GM12878 (cell line): Measurements from ENCODE around the gene FTO. TPM values are rescaled to one million over a fixed set of nuclear protein-coding genes. Genes with fewer than 3 reads are reported as not detected.

Experiments
- ATAC-seq: fragments of 200-7000 bp; cut with Tn5 transposase; 3 replicates; pipeline ENCODE4 v1.9.1; 2020; ENCODE audit warnings: mild to moderate bottlenecking, moderate library complexity
- BruUV-seq: library from RNA; stranded (reverse); fragments of 400-500 nt; replicated peaks from 2 replicates; lab custom pipeline; 2021; lab: Mats Ljungman, UMichigan
- CTCF ChIA-PET: fragments of 300-600 bp; sonication (Branson Sonifier 250); formaldehyde crosslinking; extraction: SDS; loops from one replicate; lab custom pipeline; 2021; ENCODE audit warnings: inconsistent platforms; lab: Yijun Ruan, JAX
- POLR2A ChIA-PET: fragments of 350-600 bp; formaldehyde crosslinking; extraction: SDS; loops from one replicate; lab custom pipeline; 2021; ENCODE audit warnings: inconsistent platforms; lab: Charles Lee
- RAD21 ChIA-PET: fragments of 300-600 bp; sonication (Branson Sonifier 250); formaldehyde crosslinking; loops from one replicate; lab custom pipeline; 2023; ENCODE audit warnings: antibody characterized with exemption; ENCODE audit not compliant: unreplicated experiment; lab: Charles Lee
- SMC1A ChIA-PET: fragments of 300-600 bp; sonication (Branson Sonifier 250); formaldehyde crosslinking; loops from one replicate; lab custom pipeline; 2023; ENCODE audit not compliant: unreplicated experiment, uncharacterized antibody; lab: Charles Lee
- DNase-seq: peaks from one replicate; pipeline ENCODE4 v3.0.0-alpha.2; 2011; ENCODE audit warnings: low read depth, low spot score
- FAIRE-seq: peaks from 3 replicates; lab custom pipeline; 2011; peaks lifted over from hg19 to GRCh38; lab: Jason Lieb, UNC
- H2AFZ ChIP-seq: 2 replicates; pipeline ENCODE4 v1.6.0; 2011; ENCODE audit warnings: low read depth, low read length, control low read depth; ENCODE audit not compliant: control insufficient read depth
- H3K27ac ChIP-seq: 2 replicates; pipeline ENCODE4 v1.5.1; 2011; ENCODE audit warnings: control low read depth; ENCODE audit not compliant: control insufficient read depth, insufficient read depth
- H3K27me3 ChIP-seq, 2 experiments: replicated peaks in 1 of 2; 2 replicates each; pipeline versions ENCODE4 v1.6.0 to v1.6.1; 2011; ENCODE audit warnings: low read length in 1 of 2; ENCODE audit not compliant: control insufficient read depth in 2 of 2, insufficient read depth in 2 of 2
- H3K36me3 ChIP-seq, 2 experiments: 2 replicates each; pipeline ENCODE4 v1.5.1; 2011; ENCODE audit warnings: low read length in 1 of 2; ENCODE audit not compliant: control insufficient read depth in 2 of 2, insufficient read depth in 2 of 2
- H3K4me1 ChIP-seq: 2 replicates; pipeline ENCODE4 v1.6.1; 2011; ENCODE audit warnings: mild to moderate bottlenecking, low read length, moderate library complexity, mixed read lengths; ENCODE audit not compliant: control insufficient read depth, insufficient read depth
- H3K4me2 ChIP-seq: 2 replicates; pipeline ENCODE4 v1.6.0; 2011; ENCODE audit warnings: control low read depth; ENCODE audit not compliant: control insufficient read depth, insufficient read depth
- H3K4me3 ChIP-seq: fragments of 200-600 bp; sonication (generic); 2 replicates; pipeline ENCODE4 v1.5.1; 2016
- H3K79me2 ChIP-seq: 2 replicates; pipeline ENCODE4 v1.6.0; 2011; ENCODE audit warnings: low read length; ENCODE audit not compliant: control insufficient read depth, insufficient read depth
- H3K9ac ChIP-seq: 2 replicates; pipeline ENCODE4 v1.8.0; 2011; ENCODE audit warnings: low read length, control low read depth, mixed read lengths; ENCODE audit not compliant: control insufficient read depth, insufficient read depth
- H3K9me3 ChIP-seq: replicated peaks from 3 replicates; pipeline ENCODE4 v1.5.1; 2011; ENCODE audit warnings: mild to moderate bottlenecking, low read length; ENCODE audit not compliant: control insufficient read depth, insufficient read depth
- H4K20me1 ChIP-seq: 2 replicates; pipeline ENCODE4 v1.6.0; 2011; ENCODE audit not compliant: control insufficient read depth, insufficient read depth
- DPF2 ChIP-seq: fragments of 450-650 bp; IDR thresholded peaks from 2 replicates; pipeline ENCODE4 v1.6.1; 2017; ENCODE audit warnings: mild to moderate bottlenecking
- KAT2A ChIP-seq: conservative IDR thresholded peaks from 2 replicates; pipeline ENCODE4 v1.6.1; 2011; ENCODE audit warnings: low read depth, low read length; ENCODE audit not compliant: control insufficient read depth
- KLF5 ChIP-seq: fragments of 450-650 bp; IDR thresholded peaks from 2 replicates; pipeline ENCODE4 v1.6.1; 2014; ENCODE audit warnings: mild to moderate bottlenecking; ENCODE audit not compliant: partially characterized antibody
- LARP7 ChIP-seq: fragments of 450-650 bp; IDR thresholded peaks from 2 replicates; pipeline ENCODE4 v1.6.1; 2017; ENCODE audit warnings: mild to moderate bottlenecking
- NR2F1 ChIP-seq: fragments of 450-650 bp; conservative IDR thresholded peaks from 2 replicates; pipeline ENCODE4 v1.6.1; 2017; ENCODE audit warnings: mild to moderate bottlenecking
- NRF1 ChIP-seq: conservative IDR thresholded peaks from 2 replicates; pipeline ENCODE4 v1.6.1; 2011; ENCODE audit warnings: mild to moderate bottlenecking, low read depth, low read length, improper control_type of control experiment
- POLR2A ChIP-seq: IDR thresholded peaks from 2 replicates; pipeline ENCODE4 v1.6.1; 2011; ENCODE audit warnings: low read depth, mild to moderate bottlenecking, low read length
- REST ChIP-seq: IDR thresholded peaks from 2 replicates; pipeline ENCODE4 v1.6.1; 2012; ENCODE audit warnings: mild to moderate bottlenecking, low read depth, low read length
- SMC3 ChIP-seq: IDR thresholded peaks from 2 replicates; pipeline ENCODE4 v1.6.1; 2011; ENCODE audit warnings: low read length, improper control_type of control experiment, borderline replicate concordance
- STAT3 ChIP-seq: IDR thresholded peaks from 2 replicates; pipeline ENCODE4 v1.6.1; 2011; ENCODE audit warnings: low read depth, low read length, improper control_type of control experiment
- ZBTB33 ChIP-seq: fragments of 450-650 bp; IDR thresholded peaks from 2 replicates; pipeline ENCODE4 v1.6.1; 2017; ENCODE audit warnings: mild to moderate bottlenecking
- ZNF24 ChIP-seq: fragments of 450-650 bp; IDR thresholded peaks from 2 replicates; pipeline ENCODE4 v1.6.1; 2017; ENCODE audit warnings: antibody characterized with exemption, mild to moderate bottlenecking
- ZNF384 ChIP-seq: IDR thresholded peaks from 2 replicates; pipeline ENCODE4 v1.6.1; 2012; ENCODE audit warnings: low read depth, mild to moderate bottlenecking, low read length, improper control_type of control experiment, borderline replicate concordance
- WGBS: methylation state at CpG from one replicate; pipeline ENCODE4 v1.1.6; 2016; ENCODE audit warnings: low lambda C conversion rate; ENCODE audit not compliant: insufficient replicate concordance, insufficient coverage; ENCODE audit errors: missing lambda C conversion rate; 5-methylcytosine and 5-hydroxymethylcytosine counted together
- in situ Hi-C: fragments of 300-500 bp; cut with MboI; formaldehyde crosslinking; loops from 9 replicates; pipeline ENCODE4 v1.14.3; 2018; ENCODE audit warnings: mixed read lengths
- intact Hi-C: fragments of 100-400 bp; cut with micrococcal nuclease; formaldehyde crosslinking; loops from one replicate; pipeline ENCODE4 v1.14.2; 2022; ENCODE audit not compliant: unreplicated experiment
- polyA plus RNA-seq, 11 experiments: library from polyadenylated mRNA; depleted of rRNA in 4 of 11; unstranded in 6 of 11; stranded (reverse) in 5 of 11; fragments of >200 nt; fragmentation: Nextera tagmentation in 4 of 11; fragmentation: Illumina TruSeq in 1 of 11; extraction: Ambion mirVana in 4 of 11; extraction: Trizol in 1 of 11; gene quantifications; 1 replicate in 1 of 11; 2 replicates in 10 of 11; pipeline versions ENCODE4 v1.2.1 to v1.2.3, GENCODE V29; 2011 to 2016; ENCODE audit warnings: inconsistent platforms in 2 of 11, missing spikeins in 2 of 11, low read depth in 1 of 11
- total RNA-seq, 4 experiments: library from RNA; depleted of rRNA in 3 of 4; stranded (reverse); fragments of >200 nt in 3 of 4; fragmentation: Illumina TruSeq in 1 of 4; extraction: Trizol in 1 of 4; gene quantifications; 2 replicates each; pipeline versions ENCODE4 v1.2.1 to v1.2.3, GENCODE V29; 2013 to 2021
- TF ChIP-seq, protein P1 (sequence below): fragments of 450-650 bp; IDR thresholded peaks from 2 replicates; pipeline ENCODE4 v1.6.1; 2017; ENCODE audit warnings: borderline replicate concordance
- TF ChIP-seq, protein P2 (sequence below): fragments of 150-350 bp; IDR thresholded peaks from 2 replicates; pipeline ENCODE4 v1.6.1; 2016; ENCODE audit warnings: low read depth, low read length

The FTO gene
- total and polyA plus RNA-seq, 10 of the 15 experiments (the other 5 are each of a cell fraction or from before 2014, with no cell fraction given) = 20.1 to 55.0 (median 47.0) TPM

GRCh38 chr16:54143934-54144571 lies 440.1 kb downstream of the FTO start:
- CTCF ChIA-PET = no interaction called here
- no peak overlapping the region for H3K4me2 ChIP-seq
- no peak overlapping the region for H3K9ac ChIP-seq
- in situ Hi-C loops (no loop called here), intact Hi-C loops (no loop called here)
- no peaks in the 10 kb centered on the region; a peak in 1 of 4 replicates for H3K27me3 ChIP-seq
- H3K36me3 ChIP-seq = no peaks in the 10 kb centered on the region
- no peaks in the 10 kb centered on the region for H3K9me3 ChIP-seq
- RAD21 ChIA-PET = no interaction called here
- DNase-seq (no peak), FAIRE-seq (no peak), ATAC-seq (no peak)
- 29% methylated on average over 13 of the region's 13 CpGs for WGBS
- no peak overlapping the region for H2AFZ ChIP-seq
- no peak overlapping the region for H3K27ac ChIP-seq
- H3K79me2 ChIP-seq = no peaks in the 10 kb centered on the region
- SMC1A ChIA-PET = no interaction called here
- POLR2A ChIA-PET = no interaction called here
- BruUV-seq = no TSS peak
- H3K4me1 ChIP-seq = no peaks in the 10 kb centered on the region
- H3K4me3 ChIP-seq = no peak overlapping the region
- no peaks in the 10 kb centered on the region for H4K20me1 ChIP-seq
- TF ChIP-seq POLR2A = no peak
- no peak for TF ChIP-seq LARP7
- no peak for TF ChIP-seq NRF1
- no peak for TF ChIP-seq NR2F1
- TF ChIP-seq ZNF384 = no peak
- no peak for TF ChIP-seq STAT3
- TF ChIP-seq, protein P1, sequence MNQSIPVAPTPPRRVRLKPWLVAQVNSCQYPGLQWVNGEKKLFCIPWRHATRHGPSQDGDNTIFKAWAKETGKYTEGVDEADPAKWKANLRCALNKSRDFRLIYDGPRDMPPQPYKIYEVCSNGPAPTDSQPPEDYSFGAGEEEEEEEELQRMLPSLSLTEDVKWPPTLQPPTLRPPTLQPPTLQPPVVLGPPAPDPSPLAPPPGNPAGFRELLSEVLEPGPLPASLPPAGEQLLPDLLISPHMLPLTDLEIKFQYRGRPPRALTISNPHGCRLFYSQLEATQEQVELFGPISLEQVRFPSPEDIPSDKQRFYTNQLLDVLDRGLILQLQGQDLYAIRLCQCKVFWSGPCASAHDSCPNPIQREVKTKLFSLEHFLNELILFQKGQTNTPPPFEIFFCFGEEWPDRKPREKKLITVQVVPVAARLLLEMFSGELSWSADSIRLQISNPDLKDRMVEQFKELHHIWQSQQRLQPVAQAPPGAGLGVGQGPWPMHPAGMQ = no peak
- no peak for TF ChIP-seq DPF2
- no peak for TF ChIP-seq ZBTB33
- TF ChIP-seq ZNF24 = no peak
- TF ChIP-seq REST = no peak
- no peak for TF ChIP-seq KAT2A
- TF ChIP-seq KLF5 = no peak
- TF ChIP-seq SMC3 = no peak
- TF ChIP-seq, protein P2, sequence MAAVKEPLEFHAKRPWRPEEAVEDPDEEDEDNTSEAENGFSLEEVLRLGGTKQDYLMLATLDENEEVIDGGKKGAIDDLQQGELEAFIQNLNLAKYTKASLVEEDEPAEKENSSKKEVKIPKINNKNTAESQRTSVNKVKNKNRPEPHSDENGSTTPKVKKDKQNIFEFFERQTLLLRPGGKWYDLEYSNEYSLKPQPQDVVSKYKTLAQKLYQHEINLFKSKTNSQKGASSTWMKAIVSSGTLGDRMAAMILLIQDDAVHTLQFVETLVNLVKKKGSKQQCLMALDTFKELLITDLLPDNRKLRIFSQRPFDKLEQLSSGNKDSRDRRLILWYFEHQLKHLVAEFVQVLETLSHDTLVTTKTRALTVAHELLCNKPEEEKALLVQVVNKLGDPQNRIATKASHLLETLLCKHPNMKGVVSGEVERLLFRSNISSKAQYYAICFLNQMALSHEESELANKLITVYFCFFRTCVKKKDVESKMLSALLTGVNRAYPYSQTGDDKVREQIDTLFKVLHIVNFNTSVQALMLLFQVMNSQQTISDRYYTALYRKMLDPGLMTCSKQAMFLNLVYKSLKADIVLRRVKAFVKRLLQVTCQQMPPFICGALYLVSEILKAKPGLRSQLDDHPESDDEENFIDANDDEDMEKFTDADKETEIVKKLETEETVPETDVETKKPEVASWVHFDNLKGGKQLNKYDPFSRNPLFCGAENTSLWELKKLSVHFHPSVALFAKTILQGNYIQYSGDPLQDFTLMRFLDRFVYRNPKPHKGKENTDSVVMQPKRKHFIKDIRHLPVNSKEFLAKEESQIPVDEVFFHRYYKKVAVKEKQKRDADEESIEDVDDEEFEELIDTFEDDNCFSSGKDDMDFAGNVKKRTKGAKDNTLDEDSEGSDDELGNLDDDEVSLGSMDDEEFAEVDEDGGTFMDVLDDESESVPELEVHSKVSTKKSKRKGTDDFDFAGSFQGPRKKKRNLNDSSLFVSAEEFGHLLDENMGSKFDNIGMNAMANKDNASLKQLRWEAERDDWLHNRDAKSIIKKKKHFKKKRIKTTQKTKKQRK = no peak
